Stimulated activated CD4-positive, alpha-beta T cell treated with anti-CD3 and anti-CD28 coated beads, Interleukin-2, amount 100 ng/mL, for 4 hours (primary cell): ENCODE measurements around the gene VARS2.
"Not testable (repeated sequence)": the region's sequence is repeated elsewhere in the genome, so short reads cannot be mapped to it uniquely, and the experiment has no call there.

ENCODE experiments used
- DNase-seq: peaks from one replicate; pipeline ENCODE4 v3.0.0-alpha.2; 2020; ENCODE audit warnings: low read depth

Gene VARS2

DNA sequence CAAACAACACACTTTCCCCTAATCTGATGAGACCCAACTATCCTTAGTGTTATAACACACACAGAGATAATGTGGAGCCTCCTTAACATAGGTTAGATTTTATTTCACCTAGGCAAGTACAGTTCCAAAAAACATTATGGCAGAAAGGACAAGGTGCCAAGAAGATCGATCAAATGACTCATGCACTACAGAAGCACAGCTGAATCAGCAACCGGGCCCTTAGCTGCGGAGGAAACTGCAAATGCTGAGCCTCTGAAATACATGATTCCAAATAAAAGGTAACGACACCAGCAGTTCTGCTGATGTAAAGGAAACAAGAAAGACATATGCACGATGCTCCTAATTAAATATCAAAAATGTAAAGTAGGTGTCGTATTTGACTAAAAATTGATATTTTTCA lies 49.6 kb downstream of the VARS2 start:
- DNase-seq: no peak

DNA sequence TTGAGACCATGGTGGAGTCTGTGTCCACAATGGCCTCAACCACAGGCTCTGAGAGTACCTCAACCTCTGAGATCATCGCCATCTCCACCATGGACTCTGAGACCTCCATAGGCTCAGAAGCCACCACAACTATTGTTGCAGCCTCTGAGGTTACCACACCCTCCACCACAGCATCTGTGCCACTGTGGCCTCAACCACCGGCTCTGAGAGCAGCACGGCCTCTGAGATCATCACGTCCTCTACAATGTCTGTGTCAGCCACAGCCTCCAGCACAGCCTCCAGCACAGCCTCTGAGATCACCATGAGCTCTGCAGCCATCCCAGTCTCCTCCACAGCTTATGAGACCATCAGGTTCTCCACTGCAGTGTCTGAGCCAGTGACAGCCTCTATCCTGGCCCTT lies 50.0 kb downstream of the VARS2 start:
- no peak for DNase-seq

DNA sequence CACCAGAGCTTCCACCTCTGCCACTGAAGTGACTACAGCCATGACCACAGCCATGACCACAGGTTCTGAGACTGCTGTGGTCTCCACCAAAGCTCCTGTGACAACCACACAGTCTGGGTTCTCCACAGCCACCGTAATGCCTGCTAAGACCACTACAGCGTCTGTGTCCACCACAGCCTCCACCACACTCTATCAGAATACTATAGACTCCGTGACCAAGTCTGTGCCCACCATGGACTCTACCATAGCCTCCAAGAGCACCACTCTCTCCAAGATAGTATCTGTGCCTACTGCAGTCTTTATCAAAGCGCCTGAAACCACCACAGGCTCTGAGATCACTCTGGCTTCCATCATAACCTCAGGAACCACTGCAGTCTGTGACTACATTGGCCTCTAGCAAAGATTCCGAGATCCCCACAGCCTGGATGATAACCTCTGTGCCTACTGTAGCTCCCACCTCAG lies 51.1 kb downstream of the VARS2 start:
- DNase-seq: no peak

GRCh38 chr6:30966154-30966553 lies 52.1 kb downstream of the VARS2 start:
- DNase-seq: no peak

GRCh38 chr6:30969171-30969570 lies 55.1 kb downstream of the VARS2 start:
- not testable (repeated sequence) for DNase-seq

DNA sequence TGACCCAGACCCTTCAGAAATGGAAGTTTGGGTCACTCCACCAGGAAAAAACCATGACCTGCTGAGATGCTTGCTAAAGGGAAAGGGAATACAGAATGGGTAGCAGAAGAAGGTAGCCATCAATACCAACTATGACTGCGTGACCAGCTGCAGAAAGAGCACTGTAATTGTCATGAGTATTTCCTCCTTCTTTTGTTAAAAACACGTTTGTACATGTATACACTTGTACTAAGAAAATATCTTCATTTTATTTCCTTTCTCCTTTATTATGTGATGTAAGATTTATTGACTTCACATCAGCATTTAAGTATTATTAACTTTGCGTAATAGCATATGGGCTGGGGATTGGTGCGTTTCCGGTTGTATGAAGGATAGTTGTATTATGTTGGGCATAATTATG lies 56.9 kb downstream of the VARS2 start:
- DNase-seq: no peak

- no peak for DNase-seq
These were observed 58.8 kb downstream of the VARS2 start for GRCh38 chr6:30972816-30973215.

GRCh38 chr6:30974490-30975252 lies 60.6 kb downstream of the VARS2 start:
- no peak for DNase-seq
